ENCODE results near the gene KPTN. TPM values are rescaled to one million over a fixed set of nuclear protein-coding genes. Genes with fewer than 3 reads are reported as not detected.

KPTN gene
- total and polyA plus RNA-seq, 2 donors (not counting 1 experiment from before 2014, with no cell fraction given), result 8.1 to 11.4 TPM

DNA sequence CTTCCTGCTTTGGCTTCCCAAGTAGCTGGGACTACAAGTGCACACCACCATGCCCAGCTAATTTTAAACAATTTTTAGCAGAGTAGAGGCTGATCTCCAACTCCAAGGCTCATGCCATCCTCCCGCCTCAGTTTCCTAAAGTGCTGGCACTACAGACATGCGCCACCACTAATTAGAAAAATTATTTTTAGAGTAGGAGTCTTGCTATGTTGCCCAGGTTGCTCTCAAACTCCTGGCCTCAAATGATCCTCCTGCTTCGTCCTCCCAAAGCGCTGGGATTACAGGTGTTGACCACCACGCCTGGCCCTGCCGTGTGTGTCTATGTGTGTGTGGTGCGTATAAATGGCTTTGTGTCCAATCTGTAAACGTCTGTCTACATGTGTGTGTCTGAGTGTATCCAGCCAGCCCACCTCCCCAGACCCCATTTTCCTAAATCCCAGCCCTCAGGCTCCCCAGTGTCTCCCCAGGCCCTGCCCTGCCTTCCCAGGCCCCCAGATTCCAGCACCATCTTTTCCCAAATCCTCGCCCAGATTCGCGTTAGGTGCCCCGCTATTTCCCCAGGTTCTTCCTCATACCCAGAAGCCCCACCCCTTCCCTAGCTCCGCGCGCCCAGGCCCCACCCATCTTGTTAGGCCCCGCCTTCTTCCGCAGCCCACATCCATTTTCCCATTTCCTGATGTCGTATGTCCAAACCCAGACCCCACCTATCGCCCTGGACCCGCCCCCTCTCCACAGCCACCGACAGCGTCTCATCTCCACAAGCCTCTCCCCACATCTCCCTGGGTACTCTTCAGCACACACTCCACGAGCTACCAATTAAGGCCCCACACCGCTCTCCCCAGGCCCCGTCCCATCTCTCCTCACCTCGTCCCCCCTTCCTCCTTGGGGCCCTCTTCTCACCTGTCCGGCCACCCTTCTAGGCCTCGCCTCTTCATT is 37.2 kb downstream of the KPTN start:
- Histone ChIP-seq H3K27me3 (replicated peaks in 1 of 4; ENCODE audit: control extremely low read depth in 1 of 4, control insufficient read depth in 3 of 4, insufficient read depth in 4 of 4, low read length in 3 of 4) (peaks cover 0 to 76% (median 48%) of the 10 kb centered on the region in 4 experiments), H4K20me1 (ENCODE audit: control insufficient read depth, insufficient read depth, low read length, poor library complexity, severe bottlenecking) (no peaks in the 10 kb centered on the region), H3K27ac (ENCODE audit: low read length in 2 of 2) (no peak overlapping the region), H3K9ac (ENCODE audit: low read length) (no peak overlapping the region), H3K79me2 (ENCODE audit: control insufficient read depth, insufficient read depth, low read length) (no peaks in the 10 kb centered on the region), H3K4me2 (replicated peaks; ENCODE audit: low read depth, low read length, poor library complexity, severe bottlenecking) (peak overlapping the region; percentile 84), H3K4me1 (ENCODE audit: control insufficient read depth in 2 of 2, insufficient read depth in 2 of 2, low read length in 2 of 2) (peaks cover 32 to 42% of the 10 kb centered on the region in 2 donors), H3K9me3 (ENCODE audit: control extremely low read depth in 1 of 3, control insufficient read depth in 2 of 3, insufficient read depth in 1 of 3, low read length in 2 of 3) (peaks cover 0 to 44% (median 6%) of the 10 kb centered on the region in 3 donors), H3K4me3 (ENCODE audit: control extremely low read depth in 1 of 5, extremely low read depth in 1 of 5, insufficient read depth in 1 of 5, low read depth in 2 of 5, low read length in 4 of 5) (peak overlapping the region in 1 of 5 experiments; percentile 9), H3K36me3 (replicated peaks in 1 of 2; ENCODE audit: control extremely low read depth in 1 of 2, control insufficient read depth in 1 of 2, extremely low read depth in 1 of 2, insufficient read depth in 2 of 2, low read length in 1 of 2) (no peaks in the 10 kb centered on the region), H2AFZ (ENCODE audit: insufficient read depth, low read depth, low read length, poor library complexity, severe bottlenecking) (peak overlapping the region; percentile 78)
- H3K9me3 Mint-ChIP-seq (ENCODE audit: insufficient read depth), result no peaks in the 10 kb centered on the region
- intact Hi-C loops (cut with micrococcal nuclease), result no loop called here
- 8% methylated on average over 22 of the region's 28 CpGs for WGBS (ENCODE audit: insufficient coverage)
- POLR2A ChIA-PET, result no interaction called here
- DNase-seq (no peak), ATAC-seq (ENCODE audit: low read depth) (no peak)
- peaks cover 28% of the 10 kb centered on the region for H3K4me1 Mint-ChIP-seq
- TF ChIP-seq EZH2 (IDR thresholded peaks at IDR 0.05; ENCODE audit: borderline replicate concordance, insufficient read depth, low read depth, low read length, poor library complexity, severe bottlenecking), result no peak
- TF ChIP-seq, protein P1, sequence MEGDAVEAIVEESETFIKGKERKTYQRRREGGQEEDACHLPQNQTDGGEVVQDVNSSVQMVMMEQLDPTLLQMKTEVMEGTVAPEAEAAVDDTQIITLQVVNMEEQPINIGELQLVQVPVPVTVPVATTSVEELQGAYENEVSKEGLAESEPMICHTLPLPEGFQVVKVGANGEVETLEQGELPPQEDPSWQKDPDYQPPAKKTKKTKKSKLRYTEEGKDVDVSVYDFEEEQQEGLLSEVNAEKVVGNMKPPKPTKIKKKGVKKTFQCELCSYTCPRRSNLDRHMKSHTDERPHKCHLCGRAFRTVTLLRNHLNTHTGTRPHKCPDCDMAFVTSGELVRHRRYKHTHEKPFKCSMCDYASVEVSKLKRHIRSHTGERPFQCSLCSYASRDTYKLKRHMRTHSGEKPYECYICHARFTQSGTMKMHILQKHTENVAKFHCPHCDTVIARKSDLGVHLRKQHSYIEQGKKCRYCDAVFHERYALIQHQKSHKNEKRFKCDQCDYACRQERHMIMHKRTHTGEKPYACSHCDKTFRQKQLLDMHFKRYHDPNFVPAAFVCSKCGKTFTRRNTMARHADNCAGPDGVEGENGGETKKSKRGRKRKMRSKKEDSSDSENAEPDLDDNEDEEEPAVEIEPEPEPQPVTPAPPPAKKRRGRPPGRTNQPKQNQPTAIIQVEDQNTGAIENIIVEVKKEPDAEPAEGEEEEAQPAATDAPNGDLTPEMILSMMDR (IDR thresholded peaks at IDR 0.05), result no peak
- peak overlapping the region; percentile 53 for H3K27ac Mint-ChIP-seq
- peaks cover 81% of the 10 kb centered on the region for H3K27me3 Mint-ChIP-seq
- CTCF ChIA-PET, result interaction anchor here (0.6 to 2.2 kb wide), 4 partner anchors 9 to 141 kb away, joined by 3 to 9 read pairs (median 6); no protein-coding TSS in a partner anchor
- peak overlapping the region; percentile 71 for H3K4me3 Mint-ChIP-seq
